NCI-H2081 (cell line): ENCODE results near the gene GVQW3.
"Not testable (repeated sequence)": the region's sequence is repeated elsewhere in the genome, so short reads cannot be mapped to it uniquely, and the experiment has no call there.

Experiments used
- DNase-seq, 2 experiments: peaks; one replicate each; lab custom pipeline; 2025; lab: John Stamatoyannopoulos, UW

Gene GVQW3

DNA sequence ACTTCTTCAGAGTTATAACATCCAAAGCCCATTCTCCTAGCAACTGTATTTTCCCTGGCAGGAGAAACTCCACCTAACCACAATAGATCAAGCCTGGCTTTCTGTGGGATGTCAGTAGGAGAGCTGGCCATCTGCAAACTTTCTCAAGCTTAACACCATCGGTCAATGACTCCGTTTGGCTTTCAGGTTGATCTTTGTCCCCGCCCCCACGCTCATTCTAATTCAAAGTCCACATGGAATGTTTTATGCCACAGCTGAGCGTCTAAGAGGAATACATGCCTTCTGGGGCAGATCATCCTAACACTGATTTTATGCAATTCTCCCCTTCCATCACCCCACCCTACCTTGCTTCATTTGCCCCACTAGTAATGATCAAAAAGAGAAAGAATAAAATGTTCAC, 4.8 kb downstream of the GVQW3 start:
- no peak for DNase-seq

DNA sequence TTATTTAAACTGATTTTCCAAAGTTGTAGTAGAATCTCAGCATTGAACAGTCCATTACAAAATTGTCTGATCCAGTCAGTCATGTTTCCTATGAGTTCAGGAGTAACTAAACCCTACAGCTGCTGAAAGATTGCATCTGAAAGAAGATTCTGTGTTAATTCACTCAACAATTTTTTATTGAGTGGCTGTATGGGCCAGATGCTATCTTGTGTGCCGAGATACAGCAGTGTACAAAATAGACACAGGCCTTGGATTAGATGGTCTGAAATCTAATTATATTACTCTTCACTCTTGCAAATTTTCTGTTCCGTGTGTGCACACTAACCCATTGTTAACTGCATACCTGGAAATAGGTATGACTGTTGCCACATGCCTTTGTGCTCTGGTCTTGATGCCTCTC, 7.3 kb downstream of the GVQW3 start:
- no peak for DNase-seq

GRCh38 chr11:76391021-76391420, 9.9 kb downstream of the GVQW3 start:
- peak; percentile 51 to 88 for DNase-seq

- no peak for DNase-seq
Measured at GRCh38 chr11:76391811-76392475, 10.8 kb downstream of the GVQW3 start.

DNA sequence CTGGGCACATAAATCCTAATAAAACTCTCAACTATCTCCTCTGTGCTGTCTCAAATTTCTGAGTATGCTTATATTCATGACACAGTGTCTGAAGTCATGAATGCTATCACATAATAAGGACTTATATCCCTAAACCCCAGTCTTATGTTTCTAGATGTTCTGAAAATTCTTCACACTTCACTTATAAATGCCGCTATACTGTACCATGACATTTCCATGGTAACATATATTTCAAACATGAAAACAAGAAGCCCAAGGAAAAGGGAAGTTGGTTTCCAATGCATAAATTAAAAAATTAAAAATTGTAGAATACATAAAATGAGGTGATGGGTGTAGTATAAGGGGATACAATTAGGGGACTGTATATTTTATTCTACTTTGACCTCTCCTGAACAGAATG, 11.7 kb downstream of the GVQW3 start:
- no peak for DNase-seq

DNA sequence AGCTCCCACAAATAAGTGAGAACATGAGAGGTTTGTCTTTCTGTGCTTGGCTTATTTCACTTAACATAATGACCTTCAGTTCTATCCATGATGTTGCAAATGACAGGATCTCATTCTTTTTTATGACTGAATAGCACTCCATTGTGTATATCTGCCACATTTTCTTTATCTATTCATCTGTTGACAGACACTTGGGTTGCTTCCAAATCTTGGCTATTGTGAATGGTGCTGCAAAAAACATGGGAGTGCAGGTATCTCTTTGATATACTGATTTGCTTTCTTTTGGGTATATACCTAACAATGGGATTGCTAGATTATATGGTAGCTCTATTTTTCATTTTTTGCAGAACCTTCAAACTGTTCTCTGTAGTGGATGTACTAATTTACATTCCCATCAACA, 13.3 kb downstream of the GVQW3 start:
- peak in 1 of 2 experiments; percentile 31 for DNase-seq

GRCh38 chr11:76395296-76395695, 14.2 kb downstream of the GVQW3 start:
- no peak for DNase-seq

DNA sequence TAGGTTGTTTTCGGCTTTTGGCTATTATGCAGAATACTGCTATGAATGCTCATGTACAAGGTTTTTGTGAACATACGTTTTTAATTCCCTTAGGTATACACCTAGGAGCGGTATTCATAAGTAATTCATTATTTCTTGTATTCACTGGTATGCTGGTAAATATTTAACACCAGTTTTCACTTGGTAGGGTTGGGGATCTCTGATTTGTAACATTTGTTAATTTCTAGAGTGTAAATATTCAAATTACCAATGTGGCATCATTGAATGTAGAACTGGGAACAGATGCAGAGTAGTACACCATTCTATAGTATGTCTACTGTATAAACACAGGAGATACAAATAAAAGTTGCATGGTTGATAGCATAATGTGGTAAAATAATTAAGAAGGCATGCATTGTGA, 16.3 kb downstream of the GVQW3 start:
- DNase-seq = no peak

GRCh38 chr11:76400967-76401366, 19.8 kb downstream of the GVQW3 start:
- no peak for DNase-seq

GRCh38 chr11:76401484-76401883, 20.4 kb downstream of the GVQW3 start:
- DNase-seq = not testable (repeated sequence)

- no peak for DNase-seq
Measured at GRCh38 chr11:76406359-76406758, 25.2 kb downstream of the GVQW3 start.

- peak; percentile 42 to 84 for DNase-seq
Measured at GRCh38 chr11:76408171-76408965, 27.2 kb downstream of the GVQW3 start.

DNA sequence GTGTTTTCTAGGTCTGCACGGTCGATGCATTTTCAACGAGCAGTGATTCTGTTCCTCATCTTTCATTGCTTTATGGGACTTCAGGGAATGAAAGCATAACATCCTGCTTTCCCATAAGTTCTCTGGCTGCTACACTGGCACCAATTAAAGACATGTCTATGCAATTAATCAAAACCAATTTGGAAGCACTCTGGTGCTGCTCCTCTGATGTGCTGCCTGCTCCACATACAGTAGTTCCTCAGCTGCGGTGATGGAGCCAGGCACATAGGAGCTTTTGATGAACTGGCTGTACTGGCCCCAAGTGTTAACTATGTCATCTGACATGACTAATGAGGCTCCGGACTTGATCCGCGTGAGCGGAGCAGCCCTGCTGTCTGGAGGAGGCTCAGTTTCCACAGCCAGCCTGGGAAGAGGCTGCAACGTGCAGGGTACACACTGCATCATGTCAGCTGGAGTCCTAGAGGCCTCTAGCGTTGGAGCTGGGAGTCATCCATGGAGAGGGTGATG, 29.8 kb downstream of the GVQW3 start:
- no peak for DNase-seq

GRCh38 chr11:76415073-76415472, 34.0 kb downstream of the GVQW3 start:
- DNase-seq = peak in 1 of 2 experiments; percentile 3

GRCh38 chr11:76419896-76420295, 38.8 kb downstream of the GVQW3 start:
- DNase-seq = peak in 1 of 2 experiments; percentile 6

DNA sequence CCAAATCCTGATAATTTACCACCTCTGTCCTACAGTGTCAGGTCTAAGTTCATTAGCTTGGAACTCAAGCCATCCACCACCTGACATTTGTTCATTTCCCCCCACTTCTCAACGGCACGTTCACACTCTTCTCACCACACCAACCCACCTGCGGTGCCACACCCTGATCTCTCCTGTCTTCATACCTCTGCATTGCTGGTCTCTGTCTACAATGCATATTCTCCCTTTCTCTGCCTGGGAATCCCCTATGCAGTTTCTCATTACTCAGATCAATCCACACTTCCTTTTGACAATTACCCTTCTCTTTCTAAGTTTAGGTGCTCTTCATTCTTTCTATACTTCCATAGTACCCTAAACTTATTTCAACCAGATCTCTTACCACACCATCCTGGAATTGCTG, 43.3 kb downstream of the GVQW3 start:
- no peak for DNase-seq

DNA sequence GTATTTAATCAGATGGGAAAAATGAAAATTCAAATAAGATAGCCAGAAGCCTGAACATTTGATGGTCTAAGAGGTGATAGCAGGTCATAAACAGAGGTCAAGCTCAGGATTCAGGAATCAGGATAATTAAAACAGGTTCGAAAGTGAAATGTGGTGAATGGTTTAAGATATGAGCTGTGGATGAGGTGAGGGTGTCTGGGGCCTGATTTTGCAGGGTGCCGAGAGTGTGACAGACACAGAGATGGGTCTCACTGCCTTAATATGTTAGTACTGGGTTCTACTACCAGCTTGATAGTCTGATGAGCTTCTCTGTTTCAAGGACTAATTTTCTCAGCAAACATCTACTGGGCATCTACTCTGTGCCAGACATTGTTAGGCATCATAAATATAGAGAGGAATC, 43.8 kb downstream of the GVQW3 start:
- no peak for DNase-seq

DNA sequence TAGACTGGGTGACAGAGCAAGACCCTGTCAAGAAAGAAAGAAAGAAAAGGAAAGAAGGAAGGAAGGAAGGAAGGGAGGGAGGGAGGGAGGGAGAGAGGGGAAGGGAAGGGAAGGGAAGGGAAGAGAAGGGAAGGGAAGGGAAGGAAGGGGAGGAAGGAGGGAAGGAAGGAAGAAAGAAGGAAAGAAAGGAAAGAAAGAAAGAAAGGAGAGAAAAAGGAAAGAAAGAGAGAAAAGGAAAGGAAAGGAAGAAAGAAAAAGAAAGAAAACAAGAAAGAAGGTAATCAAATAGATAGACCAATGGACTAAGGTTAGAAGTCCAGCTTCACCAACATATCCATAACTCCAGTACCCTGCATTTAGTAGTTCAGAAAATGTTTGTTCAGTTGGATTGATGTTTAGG, 45.5 kb downstream of the GVQW3 start:
- DNase-seq = no peak

- DNase-seq = no peak
Measured at GRCh38 chr11:76436020-76436419, 54.9 kb downstream of the GVQW3 start.

- peak in 1 of 2 experiments; percentile 19 for DNase-seq
Measured at GRCh38 chr11:76443268-76443980, 62.3 kb downstream of the GVQW3 start.

DNA sequence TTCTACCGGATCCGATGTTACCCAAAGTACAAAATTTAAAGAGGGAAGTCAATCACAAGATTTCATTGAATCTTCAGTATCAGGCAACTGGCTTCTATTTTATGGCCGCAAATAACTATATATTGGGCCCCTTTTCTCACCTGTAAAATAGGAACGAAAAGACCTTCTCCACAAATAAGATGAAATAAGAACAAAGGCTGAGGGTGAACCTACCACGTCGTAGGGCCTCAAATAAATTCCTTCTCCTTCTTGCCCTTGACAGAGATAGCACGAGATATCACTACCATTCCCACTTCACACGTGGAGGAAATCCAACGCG, 62.9 kb downstream of the GVQW3 start:
- DNase-seq = peak in 1 of 2 experiments; percentile 42

DNA sequence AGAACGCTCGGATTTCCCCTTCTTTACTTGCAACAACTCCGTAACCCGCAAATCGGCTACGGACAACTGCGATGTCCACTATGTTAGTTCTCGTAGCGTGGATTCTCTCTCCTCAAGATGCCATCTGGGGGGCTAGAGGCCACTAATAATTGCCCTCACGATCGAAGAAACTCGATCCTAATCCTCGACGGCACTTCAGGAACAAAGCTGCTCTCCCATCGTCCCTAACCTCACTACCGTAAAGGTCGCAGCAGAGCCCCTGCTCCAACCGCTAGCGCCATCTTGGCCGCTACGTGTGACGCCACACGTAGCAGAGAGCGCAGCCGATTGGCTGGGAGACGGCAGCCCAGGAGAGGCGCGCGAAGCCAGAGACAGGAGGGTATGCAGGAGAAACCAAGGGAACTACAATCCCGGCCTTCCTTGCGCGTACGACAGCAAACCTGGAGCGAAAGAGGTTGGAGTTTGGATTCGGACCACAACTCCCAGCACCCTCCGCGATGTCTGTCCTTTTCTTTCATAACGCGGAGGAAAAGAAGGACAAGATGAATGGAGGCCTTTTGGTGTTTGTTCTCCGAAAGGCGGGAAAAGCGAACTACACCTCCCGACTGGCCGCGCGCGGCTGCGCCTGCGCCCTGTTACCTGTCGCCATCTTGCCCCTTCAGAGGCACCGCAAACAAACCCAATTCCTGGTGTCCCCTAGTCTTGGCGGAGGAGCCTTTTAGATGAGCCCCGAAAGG, 63.4 kb downstream of the GVQW3 start, which contains the start of gene EMSY:
Gene EMSY (plus strand): TSS at position 635 of the 737 bp plus-strand sequence. CDS start 1,921 bp downstream, outside the sequence.
- peak; percentile 96 to 99 for DNase-seq
